ENCODE results near the gene ACTN2.

Gene ACTN2

GRCh38 chr1:236799001-236799400, 112.7 kb downstream of the ACTN2 start:
- Histone ChIP-seq H3K9ac (ENCODE audit: low read length) (no peak overlapping the region), H3K27me3 (ENCODE audit: control insufficient read depth, insufficient read depth, low read length) (no peaks in the 10 kb centered on the region), H3K4me3 (ENCODE audit: low read length) (no peak overlapping the region), H3K4me1 (ENCODE audit: control insufficient read depth, insufficient read depth, low read length) (peaks cover 5% of the 10 kb centered on the region), H3K27ac (ENCODE audit: low read depth, low read length) (no peak overlapping the region), H3K36me3 (ENCODE audit: control insufficient read depth, insufficient read depth, low read length) (peaks cover 5% of the 10 kb centered on the region)

GRCh38 chr1:236800002-236800620, 113.8 kb downstream of the ACTN2 start:
- H3K9ac ChIP-seq (ENCODE audit: low read length), result no peak overlapping the region
- no peaks in the 10 kb centered on the region for H3K27me3 ChIP-seq (ENCODE audit: control insufficient read depth, insufficient read depth, low read length)
- H3K27ac ChIP-seq (ENCODE audit: low read depth, low read length), result no peak overlapping the region
- H3K36me3 ChIP-seq (ENCODE audit: control insufficient read depth, insufficient read depth, low read length), result peaks cover 5% of the 10 kb centered on the region
- H3K4me1 ChIP-seq (ENCODE audit: control insufficient read depth, insufficient read depth, low read length), result peaks cover 3% of the 10 kb centered on the region
- H3K4me3 ChIP-seq (ENCODE audit: low read length), result no peak overlapping the region

GRCh38 chr1:236800623-236801022, 114.3 kb downstream of the ACTN2 start:
- Histone ChIP-seq H3K4me3 (ENCODE audit: low read length) (no peak overlapping the region), H3K27ac (ENCODE audit: low read depth, low read length) (no peak overlapping the region), H3K36me3 (ENCODE audit: control insufficient read depth, insufficient read depth, low read length) (peaks cover 5% of the 10 kb centered on the region), H3K4me1 (ENCODE audit: control insufficient read depth, insufficient read depth, low read length) (peaks cover 3% of the 10 kb centered on the region), H3K9ac (ENCODE audit: low read length) (no peak overlapping the region), H3K27me3 (ENCODE audit: control insufficient read depth, insufficient read depth, low read length) (no peaks in the 10 kb centered on the region)

DNA sequence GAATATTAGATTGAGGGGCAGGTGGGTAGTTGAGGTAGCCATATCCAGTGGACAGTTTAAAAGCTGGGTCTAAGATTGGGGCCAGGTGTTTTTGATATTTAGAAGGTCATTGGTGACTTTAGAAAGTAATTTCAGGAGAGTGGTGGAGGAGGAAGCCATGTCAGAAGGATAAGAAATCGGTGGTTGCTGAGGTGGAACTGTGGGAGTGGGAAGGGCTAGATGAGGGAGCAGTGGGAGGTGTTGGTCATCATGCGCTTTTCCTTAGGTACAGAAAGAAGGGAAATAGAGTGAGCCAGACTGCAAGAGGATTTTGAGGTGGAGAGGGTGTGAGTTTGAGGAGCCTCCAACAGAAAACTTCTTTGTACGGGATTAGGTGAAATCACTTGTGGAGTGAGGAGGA, 116.0 kb downstream of the ACTN2 start:
- no peak overlapping the region for H3K4me3 ChIP-seq (ENCODE audit: low read length)
- H3K4me1 ChIP-seq (ENCODE audit: control insufficient read depth, insufficient read depth, low read length), result no peaks in the 10 kb centered on the region
- no peaks in the 10 kb centered on the region for H3K27me3 ChIP-seq (ENCODE audit: control insufficient read depth, insufficient read depth, low read length)
- H3K36me3 ChIP-seq (ENCODE audit: control insufficient read depth, insufficient read depth, low read length), result peaks cover 5% of the 10 kb centered on the region
- H3K27ac ChIP-seq (ENCODE audit: low read depth, low read length), result no peak overlapping the region
- H3K9ac ChIP-seq (ENCODE audit: low read length), result no peak overlapping the region

GRCh38 chr1:236806634-236807033, 120.3 kb downstream of the ACTN2 start:
- peaks cover 18% of the 10 kb centered on the region for H3K36me3 ChIP-seq (ENCODE audit: control insufficient read depth, insufficient read depth, low read length)
- H3K4me1 ChIP-seq (ENCODE audit: control insufficient read depth, insufficient read depth, low read length), result no peaks in the 10 kb centered on the region
- H3K4me3 ChIP-seq (ENCODE audit: low read length), result no peak overlapping the region
- H3K27ac ChIP-seq (ENCODE audit: low read depth, low read length), result no peak overlapping the region
- no peaks in the 10 kb centered on the region for H3K27me3 ChIP-seq (ENCODE audit: control insufficient read depth, insufficient read depth, low read length)
- H3K9ac ChIP-seq (ENCODE audit: low read length), result no peak overlapping the region

- Histone ChIP-seq H3K36me3 (ENCODE audit: control insufficient read depth, insufficient read depth, low read length) (peaks cover 23% of the 10 kb centered on the region), H3K27ac (ENCODE audit: low read depth, low read length) (no peak overlapping the region), H3K4me1 (ENCODE audit: control insufficient read depth, insufficient read depth, low read length) (no peaks in the 10 kb centered on the region)
Measured at GRCh38 chr1:236808005-236808404, 121.7 kb downstream of the ACTN2 start.

DNA sequence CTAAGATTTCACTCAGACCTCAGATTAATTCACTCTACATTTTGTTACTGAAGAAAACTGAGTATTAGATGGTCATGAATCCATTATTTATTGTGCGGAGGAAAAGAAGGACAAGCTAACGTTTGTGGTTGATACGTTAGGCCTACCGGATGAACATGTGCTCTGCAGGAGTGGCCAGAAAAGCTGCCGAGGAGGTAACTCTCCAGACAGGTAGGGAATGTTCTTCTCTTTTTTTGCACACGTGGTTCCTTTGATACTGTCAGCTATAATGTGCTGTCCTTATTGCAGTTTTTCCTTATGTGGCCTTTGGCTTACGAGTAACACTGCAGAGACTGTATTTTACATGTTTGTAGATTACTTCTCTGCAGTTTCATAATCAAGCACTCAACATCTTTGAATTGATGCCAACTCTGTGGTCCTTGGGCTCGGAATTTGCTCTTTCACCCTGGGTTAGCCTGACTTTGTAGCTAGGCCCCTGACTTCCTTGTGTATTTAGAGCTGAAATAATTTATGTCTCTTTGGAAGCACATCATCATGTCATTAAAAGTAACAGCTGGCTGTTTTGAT, 122.3 kb downstream of the ACTN2 start:
- H3K27me3 ChIP-seq (ENCODE audit: control insufficient read depth, insufficient read depth, low read length), result no peaks in the 10 kb centered on the region
- no peak overlapping the region for H3K27ac ChIP-seq (ENCODE audit: low read depth, low read length)
- H3K9ac ChIP-seq (ENCODE audit: low read length), result no peak overlapping the region
- H3K4me3 ChIP-seq (ENCODE audit: low read length), result no peak overlapping the region
- H3K4me1 ChIP-seq (ENCODE audit: control insufficient read depth, insufficient read depth, low read length), result no peaks in the 10 kb centered on the region
- H3K36me3 ChIP-seq (ENCODE audit: control insufficient read depth, insufficient read depth, low read length), result peaks cover 21% of the 10 kb centered on the region

More at GRCh38 chr1:236808005-236808404, 121.7 kb downstream of the ACTN2 start:
- no peaks in the 10 kb centered on the region for H3K27me3 ChIP-seq (ENCODE audit: control insufficient read depth, insufficient read depth, low read length)
- no peak overlapping the region for H3K4me3 ChIP-seq (ENCODE audit: low read length)
- no peak overlapping the region for H3K9ac ChIP-seq (ENCODE audit: low read length)

DNA sequence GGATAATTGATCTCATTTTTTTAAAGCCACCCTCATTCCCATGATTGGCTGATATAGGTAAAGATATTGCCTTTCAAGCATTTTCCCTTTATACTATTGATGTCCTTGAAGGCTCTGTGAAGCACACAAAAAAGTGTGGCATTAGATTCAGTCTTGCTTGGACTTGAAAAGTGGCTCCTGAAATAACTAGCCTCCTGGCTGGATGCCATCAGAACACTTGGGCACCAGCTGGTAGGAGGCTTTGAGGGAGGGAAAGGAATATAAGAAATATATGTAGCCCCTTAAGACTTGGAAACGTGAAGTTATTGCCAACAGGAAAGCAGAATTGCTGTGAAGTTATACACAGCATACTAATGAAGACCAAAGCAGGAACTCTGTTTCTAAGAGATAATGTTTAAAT, 122.8 kb downstream of the ACTN2 start:
- Histone ChIP-seq H3K27me3 (ENCODE audit: control insufficient read depth, insufficient read depth, low read length) (no peaks in the 10 kb centered on the region), H3K36me3 (ENCODE audit: control insufficient read depth, insufficient read depth, low read length) (peaks cover 21% of the 10 kb centered on the region), H3K27ac (ENCODE audit: low read depth, low read length) (no peak overlapping the region), H3K4me3 (ENCODE audit: low read length) (no peak overlapping the region), H3K4me1 (ENCODE audit: control insufficient read depth, insufficient read depth, low read length) (no peaks in the 10 kb centered on the region), H3K9ac (ENCODE audit: low read length) (no peak overlapping the region)

DNA sequence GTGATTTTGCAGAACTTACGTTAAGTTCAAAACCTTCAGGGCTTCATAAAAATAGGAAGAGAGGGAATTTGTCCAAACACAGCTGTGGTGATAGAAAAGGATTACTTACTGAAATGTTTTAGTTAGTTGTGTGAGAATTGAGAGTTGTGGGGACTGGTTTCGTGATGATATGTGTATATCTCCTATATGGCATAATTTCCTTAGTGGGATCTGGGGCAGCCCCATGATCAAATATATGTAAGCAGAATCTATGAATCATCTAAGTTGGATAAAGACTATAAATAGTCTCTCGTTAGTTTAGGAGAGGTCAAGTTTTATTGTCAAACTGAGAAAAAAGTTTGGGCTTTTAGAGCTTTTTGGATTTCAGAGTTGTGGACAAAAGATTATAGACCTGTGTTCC, 123.7 kb downstream of the ACTN2 start:
- Histone ChIP-seq H3K27me3 (ENCODE audit: control insufficient read depth, insufficient read depth, low read length) (no peaks in the 10 kb centered on the region), H3K27ac (ENCODE audit: low read depth, low read length) (no peak overlapping the region), H3K4me3 (ENCODE audit: low read length) (no peak overlapping the region), H3K9ac (ENCODE audit: low read length) (no peak overlapping the region), H3K36me3 (ENCODE audit: control insufficient read depth, insufficient read depth, low read length) (peaks cover 21% of the 10 kb centered on the region), H3K4me1 (ENCODE audit: control insufficient read depth, insufficient read depth, low read length) (no peaks in the 10 kb centered on the region)

- H3K4me1 ChIP-seq (ENCODE audit: control insufficient read depth, insufficient read depth, low read length), result no peaks in the 10 kb centered on the region
- H3K9ac ChIP-seq (ENCODE audit: low read length), result no peak overlapping the region
- H3K27me3 ChIP-seq (ENCODE audit: control insufficient read depth, insufficient read depth, low read length), result no peaks in the 10 kb centered on the region
- H3K36me3 ChIP-seq (ENCODE audit: control insufficient read depth, insufficient read depth, low read length), result peaks cover 33% of the 10 kb centered on the region
- H3K27ac ChIP-seq (ENCODE audit: low read depth, low read length), result no peak overlapping the region
- no peak overlapping the region for H3K4me3 ChIP-seq (ENCODE audit: low read length)
Measured at GRCh38 chr1:236812334-236813030, 126.2 kb downstream of the ACTN2 start.

Data from rectal smooth muscle tissue (tissue), 1 donor.